Fibroblast of pulmonary artery (primary cell): Measurements from ENCODE around the gene UNC5CL.
A peak's percentile ranks its signal among the peaks of the same experiment; 100 is the strongest.

Source experiments
- DNase-seq: peaks from one replicate; pipeline ENCODE4 v3.0.0-alpha.2; 2010; ENCODE audit warnings: low read depth
- H3K4me3 ChIP-seq: replicated peaks from 2 replicates; pipeline ENCODE4 v1.5.1; 2011; ENCODE audit warnings: low read depth, mild to moderate bottlenecking, control low read depth, low read length, moderate library complexity
- TF ChIP-seq, protein P1 (sequence below): IDR thresholded peaks from 2 replicates; pipeline ENCODE4 v1.5.1; 2011; ENCODE audit warnings: mild to moderate bottlenecking, control low read depth, low read length, inconsistent platforms; ENCODE audit errors: missing control alignments

Gene UNC5CL

DNA sequence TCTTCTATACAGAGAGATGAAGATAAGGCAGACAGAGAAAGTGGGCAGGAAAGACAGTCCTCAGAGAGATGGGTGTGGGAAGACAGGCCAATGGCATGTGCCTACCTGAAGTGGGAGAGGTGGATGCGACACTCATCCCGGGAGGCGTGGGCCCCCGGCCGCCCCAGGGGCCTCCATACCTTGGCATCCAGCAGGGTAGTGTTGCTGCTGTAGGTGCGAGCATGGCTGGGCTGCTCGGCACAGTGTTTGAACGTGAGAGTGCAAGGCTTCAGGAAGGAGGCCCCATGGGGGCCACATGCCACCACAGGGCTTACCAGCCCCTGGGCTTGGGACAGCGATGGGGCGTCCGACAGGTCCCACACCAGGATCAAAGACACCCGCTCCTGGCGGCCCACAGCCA lies 5.2 kb downstream of the UNC5CL start:
- TF ChIP-seq, protein P1, sequence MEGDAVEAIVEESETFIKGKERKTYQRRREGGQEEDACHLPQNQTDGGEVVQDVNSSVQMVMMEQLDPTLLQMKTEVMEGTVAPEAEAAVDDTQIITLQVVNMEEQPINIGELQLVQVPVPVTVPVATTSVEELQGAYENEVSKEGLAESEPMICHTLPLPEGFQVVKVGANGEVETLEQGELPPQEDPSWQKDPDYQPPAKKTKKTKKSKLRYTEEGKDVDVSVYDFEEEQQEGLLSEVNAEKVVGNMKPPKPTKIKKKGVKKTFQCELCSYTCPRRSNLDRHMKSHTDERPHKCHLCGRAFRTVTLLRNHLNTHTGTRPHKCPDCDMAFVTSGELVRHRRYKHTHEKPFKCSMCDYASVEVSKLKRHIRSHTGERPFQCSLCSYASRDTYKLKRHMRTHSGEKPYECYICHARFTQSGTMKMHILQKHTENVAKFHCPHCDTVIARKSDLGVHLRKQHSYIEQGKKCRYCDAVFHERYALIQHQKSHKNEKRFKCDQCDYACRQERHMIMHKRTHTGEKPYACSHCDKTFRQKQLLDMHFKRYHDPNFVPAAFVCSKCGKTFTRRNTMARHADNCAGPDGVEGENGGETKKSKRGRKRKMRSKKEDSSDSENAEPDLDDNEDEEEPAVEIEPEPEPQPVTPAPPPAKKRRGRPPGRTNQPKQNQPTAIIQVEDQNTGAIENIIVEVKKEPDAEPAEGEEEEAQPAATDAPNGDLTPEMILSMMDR, result no peak
- no peak for DNase-seq
- no peak overlapping the region for H3K4me3 ChIP-seq

DNA sequence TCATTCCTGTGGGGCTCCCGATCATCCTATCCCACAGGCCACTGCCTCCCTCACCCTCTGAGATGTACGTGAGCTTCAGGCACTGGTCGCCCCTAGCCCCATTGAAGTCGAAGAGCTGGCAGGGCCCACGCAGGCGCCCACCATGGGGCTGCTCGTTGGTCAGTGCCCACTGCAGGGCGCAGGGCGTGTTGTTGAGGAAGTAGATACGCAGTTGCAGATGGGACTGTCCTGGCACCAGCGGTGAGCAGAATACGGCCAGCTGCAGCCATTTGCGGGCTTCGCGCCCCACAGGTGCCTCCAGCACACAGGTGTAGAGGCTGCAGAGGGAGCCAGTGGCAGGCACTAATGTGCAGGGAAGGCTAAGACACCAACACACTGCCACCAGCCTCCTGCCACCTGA lies 6.2 kb downstream of the UNC5CL start:
- H3K4me3 ChIP-seq, result no peak overlapping the region
- no peak for DNase-seq
- TF ChIP-seq, protein P1, result no peak

DNA sequence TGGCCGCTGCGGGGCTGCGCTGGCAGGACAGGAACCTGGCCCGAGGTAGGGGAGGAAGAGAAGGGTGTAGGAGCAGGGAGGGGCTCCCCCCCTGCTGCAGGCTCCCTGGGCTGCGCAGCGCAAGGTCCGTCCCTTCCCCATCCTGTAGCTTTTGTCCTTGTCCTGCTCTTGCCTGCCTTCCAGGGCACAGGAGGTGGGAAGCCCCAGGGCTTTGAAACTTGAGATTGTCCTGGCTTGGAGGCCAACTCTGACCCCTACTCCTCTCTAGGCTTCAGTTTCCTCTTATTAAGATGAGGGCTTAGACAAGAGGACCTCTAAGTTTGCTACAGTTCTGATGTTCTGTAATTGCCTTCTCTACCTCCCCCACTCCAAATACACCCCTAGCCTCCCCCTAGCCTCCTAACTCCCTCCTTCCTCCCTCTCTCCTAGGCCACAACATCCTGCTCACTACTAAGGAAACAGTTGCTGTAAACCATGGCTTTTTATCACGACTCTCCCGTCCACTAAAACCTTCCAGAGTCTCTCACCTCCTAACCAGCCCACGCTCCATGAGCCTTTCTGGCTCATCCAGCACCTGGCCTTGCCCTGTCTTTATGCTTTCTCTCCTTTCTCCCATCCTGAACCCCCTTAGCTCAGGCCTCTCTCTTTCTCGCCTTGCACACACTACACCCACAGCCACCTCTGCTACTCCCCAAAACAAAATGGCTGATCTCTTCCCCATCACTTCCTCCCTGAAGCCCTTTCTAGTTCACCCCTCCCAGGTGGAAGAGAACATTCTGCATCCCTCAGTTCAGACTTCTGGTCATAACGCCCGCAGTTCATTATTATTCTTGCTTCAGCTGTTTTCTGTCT lies 10.2 kb downstream of the UNC5CL start:
- no peak for DNase-seq
- TF ChIP-seq, protein P1, result no peak
- H3K4me3 ChIP-seq, result peak overlapping the region; percentile 48

DNA sequence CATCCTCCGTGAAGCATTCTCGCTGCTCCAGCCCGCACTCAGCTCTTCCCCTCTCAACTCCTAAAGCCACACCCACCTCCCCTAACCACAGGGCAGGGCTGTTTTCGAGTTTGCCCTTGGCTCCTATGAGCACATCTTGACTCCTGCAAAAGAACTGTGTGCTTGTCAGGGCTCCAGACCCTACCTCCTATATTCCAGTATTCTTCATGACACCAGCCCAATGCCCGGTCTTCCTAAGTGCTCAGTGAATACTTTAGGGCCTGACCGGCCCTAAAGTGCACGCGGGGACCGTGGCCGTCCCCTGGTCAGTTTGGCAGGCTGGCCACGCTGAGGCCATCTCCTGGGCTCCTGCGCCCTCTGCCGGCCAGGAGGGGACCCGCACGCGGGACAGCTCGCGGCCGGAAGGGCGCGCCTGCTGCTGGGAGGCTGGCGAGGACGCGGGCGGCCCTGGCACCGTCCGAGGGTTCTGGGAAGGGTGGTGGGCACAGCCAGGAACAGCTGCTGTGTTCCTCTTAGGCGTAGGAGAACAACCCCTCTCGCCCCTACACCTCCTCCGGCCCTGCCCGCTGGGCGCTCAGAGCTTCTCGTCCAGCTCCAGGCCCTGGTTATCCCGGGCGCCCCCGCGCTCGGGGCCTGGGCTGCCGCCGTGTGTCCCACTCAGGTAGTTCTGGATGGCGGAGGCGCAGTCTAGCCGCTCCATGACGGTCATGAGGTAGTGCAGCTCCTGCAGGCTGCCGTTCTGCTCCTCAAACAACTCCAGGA lies 11.0 kb downstream of the UNC5CL start:
- peak overlapping the region; percentile 48 for H3K4me3 ChIP-seq
- TF ChIP-seq, protein P1, result peak; percentile 61
- DNase-seq, result peak; percentile 66

DNA sequence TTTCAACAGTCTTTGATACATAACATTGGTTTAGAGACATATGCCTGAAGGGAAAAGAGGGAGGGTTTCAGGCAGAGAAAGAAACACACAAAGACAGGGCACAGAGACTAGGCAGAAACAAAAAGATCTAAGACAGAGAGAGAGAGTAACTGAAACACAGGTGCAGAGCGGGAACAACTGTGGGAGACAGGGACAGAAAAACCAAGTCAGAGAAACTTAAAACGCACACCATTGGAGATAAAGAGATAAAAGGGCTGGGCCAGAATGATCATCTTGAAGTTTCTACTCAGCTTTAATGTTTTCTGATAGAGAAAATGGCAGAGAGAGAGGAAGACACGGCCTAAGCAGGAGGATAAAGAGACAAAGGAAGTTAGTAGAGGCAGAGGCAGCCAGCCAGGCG lies 11.8 kb downstream of the UNC5CL start:
- no peak for DNase-seq
- H3K4me3 ChIP-seq, result no peak overlapping the region
- TF ChIP-seq, protein P1, result no peak

DNA sequence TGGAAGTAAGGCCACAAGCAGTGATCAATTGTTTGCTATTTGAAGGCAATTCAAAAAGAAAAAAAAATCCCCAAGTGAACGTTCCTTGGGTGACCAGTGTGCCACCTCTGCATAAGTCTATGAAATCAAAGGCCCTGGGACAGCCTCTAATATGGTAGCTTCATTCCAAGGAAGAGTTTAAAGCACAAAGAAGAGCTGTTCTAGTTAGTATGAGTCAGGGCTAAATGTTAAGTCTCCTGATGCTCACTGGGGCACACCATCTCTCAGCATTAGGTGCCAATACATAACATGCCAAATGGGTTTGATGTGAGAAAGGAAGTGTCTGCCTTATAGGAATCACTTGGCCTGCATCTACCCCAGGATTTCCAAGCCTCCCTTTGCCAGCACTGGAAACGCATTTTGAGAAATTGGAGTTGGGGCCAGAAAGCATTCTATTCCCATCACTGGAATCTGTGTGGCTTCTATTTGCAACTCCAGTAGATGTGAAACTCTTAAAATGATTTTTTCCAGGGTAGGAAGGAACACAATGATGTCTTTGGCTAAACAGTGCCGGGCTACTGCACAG lies 13.0 kb downstream of the UNC5CL start:
- H3K4me3 ChIP-seq, result no peak overlapping the region
- DNase-seq, result no peak
- TF ChIP-seq, protein P1, result no peak
